HG03196 (cell line): ENCODE measurements around the gene WIZ.
"Not testable (repeated sequence)": the region's sequence is repeated elsewhere in the genome, so short reads cannot be mapped to it uniquely, and the experiment has no call there.

ENCODE experiments used
- ATAC-seq: cut with Tn5 transposase; IDR thresholded peaks from one replicate; pipeline ENCODE4 v1.9.1; 2021; ENCODE audit not compliant: unreplicated experiment

WIZ gene

DNA sequence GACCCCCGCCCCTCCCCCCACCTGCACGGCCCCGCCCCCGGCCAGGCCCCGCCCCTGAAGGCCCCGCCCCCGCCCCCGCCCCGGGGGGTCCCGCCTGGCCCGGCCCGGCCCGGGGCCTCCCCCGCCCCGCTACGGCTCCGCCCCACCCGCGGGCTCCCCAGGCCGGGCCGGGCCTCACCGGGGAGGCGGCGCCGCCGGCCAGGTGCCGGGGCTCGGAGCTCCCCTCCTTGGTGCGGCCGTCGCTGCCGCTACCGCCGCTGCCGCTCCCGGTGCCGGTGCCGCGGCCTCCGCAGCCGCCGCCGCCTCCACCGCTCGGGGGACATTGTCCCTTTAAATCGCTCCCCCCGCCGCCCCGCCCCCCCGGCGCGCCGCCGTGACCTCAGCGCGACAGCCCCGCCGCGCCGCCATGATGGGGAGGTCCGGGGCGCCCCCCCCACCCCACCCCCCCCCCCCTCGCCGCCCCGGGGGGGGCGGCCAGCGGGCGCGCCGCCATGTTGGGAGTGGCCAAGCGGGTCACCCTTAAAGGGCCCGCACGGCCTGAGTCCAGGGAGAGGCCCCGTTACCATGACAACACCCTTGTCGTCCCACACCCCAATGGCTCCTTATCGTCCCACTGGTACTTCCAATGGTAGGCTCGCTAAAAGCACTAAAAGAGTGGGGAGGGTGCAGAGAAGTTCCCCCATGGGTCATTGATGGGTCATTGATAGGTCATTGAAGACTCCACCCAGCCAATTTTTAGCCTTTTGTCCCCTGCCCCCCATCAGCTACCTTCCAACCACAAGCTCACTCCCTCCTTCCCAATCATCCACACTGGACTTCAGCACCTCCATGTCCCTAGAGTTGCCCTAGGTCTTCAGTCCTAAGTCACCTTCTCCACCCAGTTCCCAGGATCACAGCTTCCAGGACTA lies at the start of gene WIZ:
Gene WIZ, minus strand, starts transcription at position 337 of the 908 bp plus-strand sequence. CDS start 1,649 bp downstream, outside the sequence.
- ATAC-seq, result no peak

GRCh38 chr19:15498910-15499309 lies 49.2 kb upstream of the WIZ start:
- ATAC-seq, result no peak

DNA sequence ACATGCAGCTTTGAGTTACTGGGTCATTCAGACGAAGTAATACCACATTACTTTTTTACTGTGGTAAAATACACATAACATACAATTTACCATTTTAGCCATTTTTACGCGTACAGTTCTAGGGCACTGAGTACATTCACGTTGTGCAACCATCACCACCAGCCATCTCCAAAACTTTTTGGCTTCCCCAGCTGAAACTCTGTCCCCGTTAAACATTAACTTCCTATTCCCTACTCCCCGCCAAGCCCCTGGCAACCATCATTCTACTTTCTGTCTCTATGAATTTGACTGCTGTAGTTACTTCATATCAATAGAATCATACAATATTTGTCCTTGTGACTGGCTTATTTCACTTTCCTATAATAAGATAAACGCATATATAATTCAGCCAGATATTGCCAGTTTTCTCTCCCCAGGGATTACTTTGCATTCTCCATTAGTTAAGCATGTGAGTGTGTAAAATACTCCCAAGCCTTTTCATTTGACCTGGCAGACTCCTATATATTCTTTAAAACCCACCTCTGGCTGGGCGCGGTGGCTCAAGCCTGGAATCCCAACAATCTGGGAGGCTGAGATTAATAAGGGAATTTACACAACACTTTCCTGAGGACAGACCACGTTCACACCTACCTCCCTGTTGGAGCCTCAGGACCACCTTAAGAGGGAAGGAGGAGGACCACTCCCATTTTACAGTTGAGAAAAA lies 48.6 kb upstream of the WIZ start:
- no peak for ATAC-seq

DNA sequence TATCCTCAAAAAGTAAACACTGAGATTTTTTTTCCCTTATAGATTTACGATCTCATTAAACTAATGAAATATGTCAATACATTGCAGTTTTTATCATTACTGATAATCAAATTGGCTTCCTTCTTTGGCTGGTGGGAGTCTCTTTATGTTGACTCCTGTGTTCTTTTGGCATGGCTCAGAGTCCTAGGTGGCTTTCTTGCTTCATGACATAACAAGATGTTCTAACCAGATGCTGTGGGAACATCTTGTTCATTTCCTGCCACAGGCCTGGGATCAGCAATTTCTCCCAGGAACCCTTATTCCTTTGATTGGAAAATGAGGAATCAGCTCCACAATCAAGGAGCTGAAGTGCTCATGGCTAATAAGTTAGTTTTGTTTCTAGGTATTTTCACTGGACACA lies 45.4 kb upstream of the WIZ start:
- ATAC-seq, result no peak

DNA sequence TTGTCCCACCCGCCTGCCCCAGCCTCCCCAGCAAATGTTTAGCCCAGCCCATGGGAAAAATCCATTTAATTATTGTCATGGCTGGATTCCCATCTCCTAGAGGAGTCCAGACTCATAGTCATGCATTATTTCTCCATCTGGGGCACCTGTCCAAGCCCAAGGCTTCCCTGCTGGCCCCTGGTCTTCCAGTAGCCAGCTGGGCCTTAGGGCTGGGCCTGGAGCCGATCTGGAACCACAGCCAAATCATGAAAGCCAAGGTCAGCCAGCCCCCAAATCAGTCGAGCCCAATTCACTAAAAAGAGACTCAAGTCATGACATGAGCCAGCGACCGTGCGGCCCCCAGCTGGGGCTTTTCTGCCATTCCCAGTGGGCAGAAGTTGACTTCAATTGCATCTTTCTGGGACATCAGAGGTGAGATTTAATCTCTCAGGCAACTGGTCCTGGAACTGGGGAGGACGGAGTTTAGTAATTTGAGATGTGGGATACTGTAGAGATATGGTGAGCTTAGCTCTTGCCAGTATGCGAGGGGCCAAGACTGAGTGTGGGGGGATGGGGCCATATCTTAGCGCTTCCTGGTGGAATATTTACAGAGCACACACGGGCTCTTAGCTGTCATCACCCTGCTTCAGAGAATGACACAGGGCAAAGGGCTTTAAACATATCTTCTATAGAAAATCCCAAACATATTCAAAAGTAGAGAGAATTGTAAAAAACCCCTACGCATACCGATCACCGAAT lies 38.9 kb upstream of the WIZ start:
- no peak for ATAC-seq

- no peak for ATAC-seq
These were observed 37.3 kb upstream of the WIZ start for GRCh38 chr19:15487038-15487437.

GRCh38 chr19:15485768-15486167 lies 36.0 kb upstream of the WIZ start:
- ATAC-seq, result not testable (repeated sequence)

DNA sequence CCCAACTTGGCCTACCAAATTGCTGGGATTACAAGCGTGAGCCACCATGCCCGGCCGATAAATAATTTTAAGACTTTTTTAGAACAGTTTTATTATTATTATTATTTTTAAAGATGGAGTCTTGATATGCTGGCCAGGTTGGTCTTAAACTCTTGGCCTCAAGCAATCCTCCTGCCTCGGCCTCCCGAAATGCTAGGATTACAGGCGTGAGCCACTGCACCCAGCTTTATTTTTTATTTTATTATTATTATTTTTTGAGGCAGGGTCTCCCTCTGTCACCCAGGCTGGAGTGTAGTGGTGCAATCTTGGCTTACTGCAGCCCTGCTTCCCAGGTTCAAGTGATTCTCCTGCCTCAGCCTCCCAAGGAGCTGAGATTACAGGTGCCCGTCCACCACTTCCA lies 31.2 kb upstream of the WIZ start:
- ATAC-seq, result not testable (repeated sequence)

GRCh38 chr19:15479391-15480345 lies 29.9 kb upstream of the WIZ start, which contains the start of gene PGLYRP2:
PGLYRP2 (minus strand) TSS chr19:15479501; CDS start chr19:15479371, 130 bp downstream.
- no peak for ATAC-seq

- ATAC-seq, result no peak
These were observed 26.6 kb upstream of the WIZ start for GRCh38 chr19:15476325-15476724.

DNA sequence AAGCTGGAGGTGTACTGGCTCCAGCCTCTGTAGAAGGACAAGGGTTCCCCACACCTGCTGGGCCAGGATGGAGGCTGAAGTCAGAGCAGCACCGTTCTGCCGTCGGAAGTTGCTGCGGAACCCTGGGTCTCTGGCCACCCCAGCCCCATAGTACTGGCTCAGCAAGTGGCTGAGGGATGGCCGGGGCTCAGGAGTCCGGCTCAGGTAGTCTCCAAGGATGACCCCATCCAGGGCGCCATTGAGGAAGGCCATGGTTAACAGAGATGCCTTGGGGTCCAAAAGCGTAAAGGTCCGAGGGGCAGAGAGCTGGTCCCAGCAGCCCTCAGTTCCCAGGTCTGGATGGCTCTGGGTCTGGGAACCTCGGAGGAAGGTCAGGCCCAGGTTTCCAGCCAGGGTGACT lies 25.9 kb upstream of the WIZ start:
- no peak for ATAC-seq

DNA sequence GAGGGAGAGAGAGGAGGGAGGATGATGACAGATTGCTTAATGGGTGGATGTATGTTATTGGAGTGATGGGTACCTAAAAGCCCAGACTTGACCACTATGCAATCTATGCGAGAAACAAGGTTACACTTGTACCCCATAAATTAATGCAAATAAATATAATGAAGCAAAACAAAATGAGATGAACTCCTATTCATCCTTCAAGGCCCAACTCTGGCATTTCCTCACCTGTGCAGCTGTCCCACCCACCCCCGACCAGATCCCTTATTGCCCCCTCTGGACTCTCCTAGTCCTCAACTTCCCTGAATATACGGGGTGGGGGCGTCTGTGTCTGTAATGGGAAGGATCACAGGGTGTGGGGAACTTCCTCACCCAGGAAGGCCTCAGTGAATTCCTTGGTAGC lies 25.4 kb upstream of the WIZ start:
- ATAC-seq, result no peak

DNA sequence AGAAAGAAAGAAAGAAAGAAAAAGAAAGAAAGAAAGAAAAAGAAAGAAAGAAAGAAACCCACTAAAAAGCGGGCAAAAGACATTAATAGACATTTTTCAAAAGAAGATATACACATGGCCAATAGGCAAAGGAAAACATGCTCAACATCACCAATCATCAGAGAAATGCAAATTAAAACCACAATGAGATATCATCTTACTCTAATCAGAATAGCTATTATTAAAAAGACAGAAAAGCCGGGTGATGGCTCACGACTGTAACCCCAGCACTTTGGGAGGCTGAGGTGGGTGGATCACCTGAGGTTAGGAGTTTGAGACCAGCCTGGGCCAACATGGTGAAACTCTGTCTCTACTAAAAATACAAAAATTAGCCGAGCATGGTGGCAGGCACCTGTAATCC lies 24.1 kb upstream of the WIZ start:
- ATAC-seq, result not testable (repeated sequence)

- ATAC-seq, result no peak
These were observed 21.9 kb upstream of the WIZ start for GRCh38 chr19:15471639-15472101.

- no peak for ATAC-seq
These were observed 19.9 kb upstream of the WIZ start for GRCh38 chr19:15469513-15470297.

DNA sequence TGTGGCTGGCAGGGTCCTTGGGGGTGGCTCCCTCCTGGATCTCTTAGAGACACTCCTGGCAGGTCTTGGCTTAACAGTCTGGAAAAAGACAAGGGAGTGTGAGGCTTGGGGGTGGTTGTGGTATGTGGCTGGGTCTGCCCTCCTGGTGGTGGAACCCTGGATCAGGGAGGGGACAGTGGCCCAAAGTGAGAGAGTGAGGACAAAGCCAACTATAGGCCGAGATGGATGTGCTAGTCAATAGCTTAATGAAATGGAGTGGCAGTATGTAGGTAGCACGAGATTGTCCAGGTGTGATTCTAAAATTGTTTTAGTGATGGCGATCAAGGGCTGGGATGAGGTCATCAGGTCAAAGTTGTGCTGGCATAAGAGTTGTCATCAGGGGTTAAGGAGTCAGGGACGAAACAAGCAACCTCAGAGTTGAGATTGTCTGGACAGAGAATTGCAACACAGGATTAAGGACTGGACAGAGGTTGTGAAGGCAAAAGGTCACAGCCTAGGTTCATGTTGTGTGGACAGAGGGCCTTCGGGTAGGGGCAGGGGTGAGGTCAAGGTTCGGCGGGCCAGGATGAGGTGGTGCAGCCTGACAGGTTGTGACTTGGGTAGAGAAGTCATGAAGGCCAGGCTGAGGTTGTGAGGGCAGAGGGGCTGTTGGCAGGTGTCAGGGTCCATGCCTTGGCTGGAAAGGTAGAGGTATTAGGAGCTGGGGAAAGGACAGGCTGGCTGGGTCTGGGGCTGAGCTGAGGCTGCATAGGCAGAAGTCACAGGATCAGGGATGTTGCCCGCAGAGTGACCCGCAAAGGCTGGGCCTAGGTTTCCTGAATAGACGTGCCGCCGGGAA lies 19.1 kb upstream of the WIZ start:
- ATAC-seq, result no peak

DNA sequence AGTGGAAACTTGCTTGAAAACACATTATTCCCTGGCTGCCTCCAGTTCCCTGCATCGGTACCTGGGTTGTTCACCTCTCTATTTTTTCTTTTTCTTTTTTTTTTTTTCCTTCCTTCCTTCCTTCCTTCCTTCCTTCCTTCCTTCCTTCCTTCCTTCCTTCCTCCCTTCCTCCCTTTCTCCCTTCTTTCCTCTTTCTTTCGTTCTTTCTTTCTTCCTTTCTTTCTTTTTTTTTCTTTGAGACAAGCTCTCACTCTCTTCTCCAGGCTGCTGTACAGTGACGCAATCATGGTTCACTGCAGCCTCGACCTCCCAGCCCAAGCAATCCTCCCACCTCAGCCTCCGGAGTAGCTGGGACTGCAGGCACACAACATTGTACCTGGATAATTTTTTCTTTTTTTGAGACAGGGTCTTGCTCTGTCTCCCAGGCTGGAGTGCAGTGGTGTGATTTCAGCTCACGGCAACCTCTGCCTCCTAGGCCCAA lies 18.0 kb upstream of the WIZ start:
- no peak for ATAC-seq
